Measurements from ENCODE around the gene PI16. TPM values are rescaled to one million over a fixed set of nuclear protein-coding genes. Genes with fewer than 3 reads are reported as not detected.

PI16 gene
- total RNA-seq, 1 experiment from 2014 or later, result 0.83 TPM

DNA sequence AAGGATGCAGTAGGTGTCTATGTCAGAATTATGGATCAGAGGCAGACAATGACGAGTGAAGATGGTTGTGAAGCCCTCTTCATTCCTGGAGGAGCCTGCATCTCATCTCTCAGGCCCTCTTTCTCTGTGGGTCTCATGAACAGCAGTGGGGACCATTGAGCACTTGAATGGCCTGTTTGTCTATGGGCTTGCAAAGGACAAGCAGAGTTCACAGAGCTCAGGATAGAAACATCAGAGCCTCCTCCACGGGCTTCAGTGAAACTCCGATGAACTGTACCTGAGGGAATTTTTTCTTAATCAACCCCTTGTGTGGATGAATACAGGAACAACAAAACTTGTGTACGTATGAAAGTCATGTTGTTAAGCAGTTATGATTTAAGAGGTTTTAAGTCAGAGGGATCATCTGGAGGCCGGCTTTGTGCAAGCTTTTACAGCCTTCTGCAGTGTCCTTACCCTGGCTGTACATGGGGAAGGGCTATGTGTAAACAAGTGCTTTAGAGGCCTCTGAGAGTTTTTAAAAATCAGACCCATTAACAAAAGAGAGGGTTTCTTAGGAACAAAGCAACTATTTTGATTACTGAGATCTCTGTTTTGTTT lies 29.7 kb upstream of the PI16 start:
- no peaks in the 10 kb centered on the region for H3K9me3 ChIP-seq (ENCODE audit: insufficient read depth, low read depth)
- no peaks in the 10 kb centered on the region for H3K27me3 ChIP-seq (ENCODE audit: insufficient read depth, low read depth)
- no TSS peak for BruUV-seq (replicated peaks)
- no peaks in the 10 kb centered on the region for H3K9me2 ChIP-seq (ENCODE audit: insufficient read depth)
- peaks cover 25% of the 10 kb centered on the region for H3K4me1 ChIP-seq (replicated peaks; ENCODE audit: insufficient read depth)
- H3F3A ChIP-seq (ENCODE audit: insufficient read depth, low read depth), result peaks cover 11% of the 10 kb centered on the region
- no peaks in the 10 kb centered on the region for H3K79me2 ChIP-seq (ENCODE audit: low read depth)
- no peak for TF ChIP-seq CTCF (conservative IDR thresholded peaks at IDR 0.05)
- TF ChIP-seq EZH2 (IDR thresholded peaks at IDR 0.05; ENCODE audit: low read depth), result no peak
- POLR2A ChIA-PET (ENCODE audit: unreplicated experiment), result no interaction called here
- DNase-seq, result no peak
- intact Hi-C loops (cut with micrococcal nuclease; ENCODE audit: unreplicated experiment), result loop anchor here (5.0 kb wide), 1 partner anchor 37 kb away; no protein-coding TSS in a partner anchor
- CTCF ChIA-PET, result no interaction called here
- H2AFZ ChIP-seq, result no peak overlapping the region
- peaks cover 22% of the 10 kb centered on the region; the same call in 1 of the 2 replicates for H3K36me3 ChIP-seq (ENCODE audit: low read depth)
- H3K4me2 ChIP-seq, result no peak overlapping the region
- H3K4me3 ChIP-seq, result no peak overlapping the region
- H4K20me1 ChIP-seq (ENCODE audit: insufficient read depth), result no peaks in the 10 kb centered on the region
- no peak overlapping the region for H3K27ac ChIP-seq

GRCh38 chr6:36925809-36926208 lies 28.7 kb upstream of the PI16 start:
- Histone ChIP-seq H3K27me3 (ENCODE audit: insufficient read depth, low read depth) (no peaks in the 10 kb centered on the region), H4K20me1 (ENCODE audit: insufficient read depth) (no peaks in the 10 kb centered on the region), H3K27ac (no peak overlapping the region), H3K9me3 (ENCODE audit: insufficient read depth, low read depth) (no peaks in the 10 kb centered on the region), H3F3A (ENCODE audit: insufficient read depth, low read depth) (peaks cover 3% of the 10 kb centered on the region; the same call in 1 of the 2 replicates), H2AFZ (no peak overlapping the region), H3K9me2 (ENCODE audit: insufficient read depth) (no peaks in the 10 kb centered on the region), H3K4me3 (no peak overlapping the region), H3K79me2 (ENCODE audit: low read depth) (no peaks in the 10 kb centered on the region), H3K4me2 (no peak overlapping the region), H3K36me3 (ENCODE audit: low read depth) (peaks cover 18% of the 10 kb centered on the region; the same call in 1 of the 2 replicates), H3K4me1 (replicated peaks; ENCODE audit: insufficient read depth) (peaks cover 23% of the 10 kb centered on the region)
- no peak for DNase-seq
- intact Hi-C loops (cut with micrococcal nuclease; ENCODE audit: unreplicated experiment), result loop anchor here (2.0 to 5.0 kb wide), 2 partner anchors 36 to 61 kb away; partner anchors contain the start of gene MTCH1
- no TSS peak for BruUV-seq (replicated peaks)
- no peak for TF ChIP-seq CTCF (conservative IDR thresholded peaks at IDR 0.05)
- no peak for TF ChIP-seq EZH2 (IDR thresholded peaks at IDR 0.05; ENCODE audit: low read depth)
- ChIA-PET POLR2A (ENCODE audit: unreplicated experiment) (no interaction called here), CTCF (no interaction called here)

- Histone ChIP-seq H3K79me2 (ENCODE audit: low read depth) (no peaks in the 10 kb centered on the region), H2AFZ (no peak overlapping the region), H3K27ac (no peak overlapping the region), H3K9me2 (ENCODE audit: insufficient read depth) (no peaks in the 10 kb centered on the region), H3K36me3 (ENCODE audit: low read depth) (peaks cover 8% of the 10 kb centered on the region; the same call in 1 of the 2 replicates), H3K4me2 (no peak overlapping the region), H4K20me1 (ENCODE audit: insufficient read depth) (no peaks in the 10 kb centered on the region), H3F3A (ENCODE audit: insufficient read depth, low read depth) (no peaks in the 10 kb centered on the region), H3K9me3 (ENCODE audit: insufficient read depth, low read depth) (no peaks in the 10 kb centered on the region), H3K4me3 (no peak overlapping the region), H3K4me1 (replicated peaks; ENCODE audit: insufficient read depth) (peaks cover 26% of the 10 kb centered on the region), H3K27me3 (ENCODE audit: insufficient read depth, low read depth) (no peaks in the 10 kb centered on the region)
- DNase-seq, result no peak
- intact Hi-C loops (cut with micrococcal nuclease; ENCODE audit: unreplicated experiment), result loop anchor here (2.0 to 5.0 kb wide), 2 partner anchors 35 to 60 kb away; partner anchors contain the start of gene MTCH1
- CTCF ChIA-PET, result no interaction called here
- POLR2A ChIA-PET (ENCODE audit: unreplicated experiment), result no interaction called here
- BruUV-seq (replicated peaks), result no TSS peak
- TF ChIP-seq EZH2 (IDR thresholded peaks at IDR 0.05; ENCODE audit: low read depth) (no peak), CTCF (conservative IDR thresholded peaks at IDR 0.05) (no peak)
These were observed 27.6 kb upstream of the PI16 start for GRCh38 chr6:36926708-36927513.
